ENCODE results near the gene FILIP1L. TPM values are rescaled to one million over a fixed set of nuclear protein-coding genes. Genes with fewer than 3 reads are reported as not detected.

Gene FILIP1L
- total RNA-seq, 2 donors from 2014 or later, result 270 to 279 TPM

GRCh38 chr3:99933971-99934750 lies 180.1 kb downstream of the FILIP1L start:
- TF ChIP-seq, protein P1, sequence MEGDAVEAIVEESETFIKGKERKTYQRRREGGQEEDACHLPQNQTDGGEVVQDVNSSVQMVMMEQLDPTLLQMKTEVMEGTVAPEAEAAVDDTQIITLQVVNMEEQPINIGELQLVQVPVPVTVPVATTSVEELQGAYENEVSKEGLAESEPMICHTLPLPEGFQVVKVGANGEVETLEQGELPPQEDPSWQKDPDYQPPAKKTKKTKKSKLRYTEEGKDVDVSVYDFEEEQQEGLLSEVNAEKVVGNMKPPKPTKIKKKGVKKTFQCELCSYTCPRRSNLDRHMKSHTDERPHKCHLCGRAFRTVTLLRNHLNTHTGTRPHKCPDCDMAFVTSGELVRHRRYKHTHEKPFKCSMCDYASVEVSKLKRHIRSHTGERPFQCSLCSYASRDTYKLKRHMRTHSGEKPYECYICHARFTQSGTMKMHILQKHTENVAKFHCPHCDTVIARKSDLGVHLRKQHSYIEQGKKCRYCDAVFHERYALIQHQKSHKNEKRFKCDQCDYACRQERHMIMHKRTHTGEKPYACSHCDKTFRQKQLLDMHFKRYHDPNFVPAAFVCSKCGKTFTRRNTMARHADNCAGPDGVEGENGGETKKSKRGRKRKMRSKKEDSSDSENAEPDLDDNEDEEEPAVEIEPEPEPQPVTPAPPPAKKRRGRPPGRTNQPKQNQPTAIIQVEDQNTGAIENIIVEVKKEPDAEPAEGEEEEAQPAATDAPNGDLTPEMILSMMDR (IDR thresholded peaks at IDR 0.05), result no peak
- H3K4me1 ChIP-seq (ENCODE audit: control insufficient read depth in 1 of 2, low read depth in 2 of 2), result peaks cover 46 to 69% of the 10 kb centered on the region in 2 donors
- no peak overlapping the region for H3K4me3 ChIP-seq
- ATAC-seq (ENCODE audit: insufficient number of reproducible peaks, low FRiP score, low read depth) (no peak), DNase-seq (ENCODE audit: low spot score) (no peak)
- H3K9me3 ChIP-seq, result no peaks in the 10 kb centered on the region
- no peaks in the 10 kb centered on the region for H3K27me3 ChIP-seq (replicated peaks; ENCODE audit: insufficient read depth)
- peak overlapping the region; percentile 51 to 83 for H3K27ac ChIP-seq
- H3K36me3 ChIP-seq, result no peaks in the 10 kb centered on the region

DNA sequence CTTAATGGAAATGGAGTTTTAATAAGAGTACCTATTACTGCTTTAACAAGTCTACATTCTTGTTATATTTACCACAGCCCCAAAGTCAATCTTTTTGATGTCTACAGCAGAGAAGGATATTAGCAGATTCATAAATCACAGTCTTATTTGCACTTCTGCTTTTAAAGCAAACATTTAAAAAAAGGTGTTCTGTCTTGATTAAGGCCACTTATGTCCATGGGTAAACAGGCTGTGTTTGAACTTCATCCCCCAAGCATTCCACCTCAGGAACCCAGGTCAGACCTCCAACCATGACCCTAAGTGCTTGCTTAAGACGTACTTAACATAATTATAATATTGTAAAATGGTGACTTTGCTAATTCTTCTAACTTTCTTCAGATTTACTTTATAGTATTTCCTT lies 183.2 kb downstream of the FILIP1L start:
- Histone ChIP-seq H3K9me3 (no peaks in the 10 kb centered on the region), H3K27me3 (replicated peaks; ENCODE audit: insufficient read depth) (no peaks in the 10 kb centered on the region), H3K4me3 (no peak overlapping the region), H3K27ac (peak overlapping the region; percentile 85 to 90), H3K36me3 (no peaks in the 10 kb centered on the region), H3K4me1 (ENCODE audit: control insufficient read depth in 1 of 2, low read depth in 2 of 2) (peaks cover 33 to 66% of the 10 kb centered on the region in 2 donors)
- no peak for DNase-seq (ENCODE audit: low spot score)
- TF ChIP-seq, protein P1 (IDR thresholded peaks at IDR 0.05), result no peak
- no peak for ATAC-seq (ENCODE audit: insufficient number of reproducible peaks, low FRiP score, low read depth)

- DNase-seq (ENCODE audit: low spot score) (no peak), ATAC-seq (ENCODE audit: insufficient number of reproducible peaks, low FRiP score, low read depth) (peak; percentile 83)
- Histone ChIP-seq H3K27ac (peak overlapping the region; percentile 85 to 90), H3K27me3 (replicated peaks; ENCODE audit: insufficient read depth) (no peaks in the 10 kb centered on the region), H3K9me3 (no peaks in the 10 kb centered on the region), H3K4me1 (ENCODE audit: control insufficient read depth in 1 of 2, low read depth in 2 of 2) (peaks cover 39 to 68% of the 10 kb centered on the region in 2 donors), H3K4me3 (peak overlapping the region; percentile 54), H3K36me3 (no peaks in the 10 kb centered on the region)
- TF ChIP-seq, protein P1 (IDR thresholded peaks at IDR 0.05), result no peak
These were observed 184.6 kb downstream of the FILIP1L start for GRCh38 chr3:99929745-99930139.

GRCh38 chr3:99928771-99929744 lies 185.2 kb downstream of the FILIP1L start:
- TF ChIP-seq, protein P1 (IDR thresholded peaks at IDR 0.05), result peak; percentile 35
- H3K4me1 ChIP-seq (ENCODE audit: control insufficient read depth in 1 of 2, low read depth in 2 of 2), result peaks cover 37 to 63% of the 10 kb centered on the region in 2 donors
- no peaks in the 10 kb centered on the region for H3K27me3 ChIP-seq (replicated peaks; ENCODE audit: insufficient read depth)
- no peak for DNase-seq (ENCODE audit: low spot score)
- H3K4me3 ChIP-seq, result peak overlapping the region; percentile 54
- no peaks in the 10 kb centered on the region for H3K9me3 ChIP-seq
- no peaks in the 10 kb centered on the region for H3K36me3 ChIP-seq
- ATAC-seq (ENCODE audit: insufficient number of reproducible peaks, low FRiP score, low read depth), result no peak
- H3K27ac ChIP-seq, result peak overlapping the region; percentile 85 to 90
